SK-N-SH treated with all-trans-retinoic acid at 6 μM for 48 hours (cell line): ENCODE data around the gene MYH9.

Experiments
- ARNTL ChIP-seq: fragments of 450-650 bp; formaldehyde crosslinking; IDR thresholded peaks from 2 replicates; pipeline ENCODE4 v1.5.0; 2020; ENCODE audit warnings: low read depth, mild to moderate bottlenecking, moderate library complexity, borderline replicate concordance
- BACH2 ChIP-seq: fragments of 250-450 bp; sonication (Bioruptor Pico); IDR thresholded peaks from 2 replicates; pipeline ENCODE4 v1.9.0; 2021; ENCODE audit warnings: mild to moderate bottlenecking, borderline replicate concordance
- CSDC2 ChIP-seq: fragments of 250-450 bp; sonication (Bioruptor Pico); IDR thresholded peaks from 2 replicates; pipeline ENCODE4 v1.5.0; 2020; ENCODE audit warnings: mild to moderate bottlenecking, moderate library complexity
- GLIS3 ChIP-seq: fragments of 250-450 bp; sonication (Bioruptor Pico); IDR thresholded peaks from 2 replicates; pipeline ENCODE4 v1.5.0; 2020; ENCODE audit warnings: mild to moderate bottlenecking, moderate library complexity
- PPARA ChIP-seq: fragments of 250-450 bp; sonication (Bioruptor Pico); IDR thresholded peaks from 2 replicates; pipeline ENCODE4 v1.5.0; 2020; ENCODE audit warnings: mild to moderate bottlenecking, borderline replicate concordance
- RARB ChIP-seq: fragments of 250-450 bp; sonication (Bioruptor Pico); IDR thresholded peaks from 2 replicates; pipeline ENCODE4 v1.8.0; 2021; ENCODE audit warnings: mild to moderate bottlenecking, moderate library complexity
- ZFP3 ChIP-seq: fragments of 250-450 bp; sonication (Bioruptor Pico); IDR thresholded peaks from 2 replicates; pipeline ENCODE4 v1.5.0; 2020; ENCODE audit warnings: mild to moderate bottlenecking, moderate library complexity
- ZNF565 ChIP-seq: fragments of 450-650 bp; formaldehyde crosslinking; conservative IDR thresholded peaks from 2 replicates; pipeline ENCODE4 v1.5.0; 2020; ENCODE audit warnings: low read depth, mild to moderate bottlenecking, moderate library complexity
- ZNF8 ChIP-seq: fragments of 450-650 bp; formaldehyde crosslinking; IDR thresholded peaks from 2 replicates; pipeline ENCODE4 v1.5.0; 2020; ENCODE audit warnings: mild to moderate bottlenecking, moderate library complexity
- TF ChIP-seq, protein P1 (sequence below): fragments of 250-450 bp; sonication (Bioruptor Pico); IDR thresholded peaks from 2 replicates; pipeline ENCODE4 v1.5.1; 2021; ENCODE audit warnings: mild to moderate bottlenecking, moderate library complexity
- TF ChIP-seq, protein P2 (sequence below): fragments of 250-450 bp; sonication (Bioruptor Pico); IDR thresholded peaks from 2 replicates; pipeline ENCODE4 v1.8.0; 2020; ENCODE audit warnings: mild to moderate bottlenecking, moderate library complexity, borderline replicate concordance

DNA sequence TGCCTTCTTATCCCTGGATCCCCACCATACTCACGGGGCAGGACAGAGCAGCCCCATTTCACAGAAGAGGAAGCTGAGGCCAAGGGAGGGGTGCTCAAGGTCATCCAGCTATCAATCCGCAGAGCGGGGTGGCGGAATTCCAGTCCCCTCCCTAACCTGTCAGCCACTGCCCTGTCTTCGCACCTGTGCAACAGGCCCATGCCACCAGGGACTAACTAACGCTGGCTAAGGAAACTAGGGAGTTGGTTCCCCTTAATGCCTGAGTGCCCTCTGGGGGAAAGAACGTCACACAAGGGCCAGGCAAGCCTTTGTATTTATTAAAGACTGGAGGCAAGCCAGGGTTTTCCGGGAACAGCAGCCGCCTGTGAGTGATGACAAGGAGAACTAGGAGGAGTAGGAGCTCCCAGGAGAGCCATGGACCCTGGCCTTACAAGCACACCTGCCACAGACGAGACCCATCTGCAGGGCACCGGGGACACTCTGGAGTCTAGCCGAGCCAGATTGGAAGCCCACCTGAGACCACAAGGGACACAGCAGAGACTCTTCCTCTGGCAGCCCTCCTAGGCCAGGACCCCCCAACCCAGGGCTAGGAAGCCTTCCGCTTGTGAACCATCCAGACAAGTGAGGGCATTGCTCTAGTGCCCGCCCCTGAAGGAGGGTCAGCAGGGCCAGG lies 64.4 kb downstream of the MYH9 start:
- TF ChIP-seq PPARA (CRISPR knock-in tag) (no peak), GLIS3 (CRISPR knock-in tag) (no peak), BACH2 (CRISPR knock-in tag) (no peak), ARNTL (CRISPR knock-in tag) (no peak), ZNF565 (CRISPR knock-in tag) (no peak), ZNF8 (no peak), ZFP3 (CRISPR knock-in tag) (no peak), CSDC2 (CRISPR knock-in tag) (no peak), RARB (CRISPR knock-in tag) (no peak)
- TF ChIP-seq, protein P1, sequence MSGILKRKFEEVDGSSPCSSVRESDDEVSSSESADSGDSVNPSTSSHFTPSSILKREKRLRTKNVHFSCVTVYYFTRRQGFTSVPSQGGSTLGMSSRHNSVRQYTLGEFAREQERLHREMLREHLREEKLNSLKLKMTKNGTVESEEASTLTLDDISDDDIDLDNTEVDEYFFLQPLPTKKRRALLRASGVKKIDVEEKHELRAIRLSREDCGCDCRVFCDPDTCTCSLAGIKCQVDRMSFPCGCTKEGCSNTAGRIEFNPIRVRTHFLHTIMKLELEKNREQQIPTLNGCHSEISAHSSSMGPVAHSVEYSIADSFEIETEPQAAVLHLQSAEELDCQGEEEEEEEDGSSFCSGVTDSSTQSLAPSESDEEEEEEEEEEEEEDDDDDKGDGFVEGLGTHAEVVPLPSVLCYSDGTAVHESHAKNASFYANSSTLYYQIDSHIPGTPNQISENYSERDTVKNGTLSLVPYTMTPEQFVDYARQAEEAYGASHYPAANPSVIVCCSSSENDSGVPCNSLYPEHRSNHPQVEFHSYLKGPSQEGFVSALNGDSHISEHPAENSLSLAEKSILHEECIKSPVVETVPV (CRISPR knock-in tag) = no peak
- TF ChIP-seq, protein P2, sequence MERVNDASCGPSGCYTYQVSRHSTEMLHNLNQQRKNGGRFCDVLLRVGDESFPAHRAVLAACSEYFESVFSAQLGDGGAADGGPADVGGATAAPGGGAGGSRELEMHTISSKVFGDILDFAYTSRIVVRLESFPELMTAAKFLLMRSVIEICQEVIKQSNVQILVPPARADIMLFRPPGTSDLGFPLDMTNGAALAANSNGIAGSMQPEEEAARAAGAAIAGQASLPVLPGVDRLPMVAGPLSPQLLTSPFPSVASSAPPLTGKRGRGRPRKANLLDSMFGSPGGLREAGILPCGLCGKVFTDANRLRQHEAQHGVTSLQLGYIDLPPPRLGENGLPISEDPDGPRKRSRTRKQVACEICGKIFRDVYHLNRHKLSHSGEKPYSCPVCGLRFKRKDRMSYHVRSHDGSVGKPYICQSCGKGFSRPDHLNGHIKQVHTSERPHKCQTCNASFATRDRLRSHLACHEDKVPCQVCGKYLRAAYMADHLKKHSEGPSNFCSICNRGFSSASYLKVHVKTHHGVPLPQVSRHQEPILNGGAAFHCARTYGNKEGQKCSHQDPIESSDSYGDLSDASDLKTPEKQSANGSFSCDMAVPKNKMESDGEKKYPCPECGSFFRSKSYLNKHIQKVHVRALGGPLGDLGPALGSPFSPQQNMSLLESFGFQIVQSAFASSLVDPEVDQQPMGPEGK (CRISPR knock-in tag) = no peak
